SK-N-MC (cell line): Measurements from ENCODE around the gene GSKIP.
A peak's percentile ranks its signal among the peaks of the same experiment; 100 is the strongest.

ENCODE experiments used
- DNase-seq: peaks from one replicate; pipeline ENCODE4 v3.0.0-alpha.2; 2011; ENCODE audit warnings: low read depth, low spot score
- H3K27ac ChIP-seq: fragments of 200-600 bp; sonication (generic); 2 replicates; pipeline ENCODE4 v1.5.1; 2016; ENCODE audit warnings: mixed run types
- H3K36me3 ChIP-seq: fragments of 200-600 bp; sonication (generic); 2 replicates; pipeline ENCODE4 v1.6.1; 2017; ENCODE audit warnings: antibody characterized with exemption, low read length, mixed read lengths; ENCODE audit not compliant: insufficient read depth
- H3K4me3 ChIP-seq: fragments of 200-600 bp; sonication (generic); 2 replicates; pipeline ENCODE4 v1.5.1; 2016
- H3K9ac ChIP-seq: fragments of 200-600 bp; sonication (generic); 2 replicates; pipeline ENCODE4 v1.8.0; 2017; ENCODE audit warnings: mixed run types, mixed read lengths; ENCODE audit not compliant: insufficient read length
- H3K9me3 ChIP-seq: fragments of 200-600 bp; sonication (generic); 2 replicates; pipeline ENCODE4 v1.6.1; 2017; ENCODE audit warnings: low read depth, mild to moderate bottlenecking, antibody characterized with exemption, low read length, moderate library complexity, mixed read lengths
- EZH2 ChIP-seq: fragments of 200-600 bp; sonication (generic); IDR thresholded peaks from one replicate; pipeline ENCODE4 v1.6.1; 2017; ENCODE audit warnings: antibody characterized with exemption
- FOXP2 ChIP-seq: optimal IDR thresholded peaks from 2 replicates; pipeline ENCODE3; 2011; ENCODE audit warnings: mild to moderate bottlenecking, moderate library complexity; ENCODE audit not compliant: insufficient read depth; ENCODE audit errors: extremely low read length, control extremely low read depth
- POLR2AphosphoS5 ChIP-seq: IDR thresholded peaks from 2 replicates; pipeline ENCODE4 v1.6.1; 2012; ENCODE audit warnings: mild to moderate bottlenecking, low read depth, low read length, borderline replicate concordance

The GSKIP gene

GRCh38 chr14:96416292-96416691 lies 53.0 kb downstream of the GSKIP start:
- no peak for TF ChIP-seq EZH2
- no peak for TF ChIP-seq POLR2AphosphoS5
- no peak for TF ChIP-seq FOXP2
- no peak for DNase-seq
- no peak overlapping the region for H3K27ac ChIP-seq

DNA sequence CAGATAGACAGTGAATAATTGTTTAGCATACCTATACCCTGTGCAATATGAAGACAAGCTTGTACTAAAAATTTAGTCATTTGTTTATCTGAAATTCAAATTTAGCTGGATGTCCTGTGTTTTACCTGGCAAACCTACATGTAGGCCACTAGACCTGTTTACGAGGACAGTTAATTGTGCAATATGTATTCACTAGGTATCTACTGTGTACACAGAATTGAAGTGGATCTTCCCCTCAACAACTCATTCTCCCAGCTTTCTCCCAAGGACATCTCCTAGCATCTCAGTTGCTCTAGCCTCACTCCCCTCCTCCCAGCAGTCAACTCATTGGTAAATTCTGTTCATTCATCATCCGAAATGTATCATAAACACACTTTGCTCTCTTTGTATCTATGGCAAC lies 53.9 kb downstream of the GSKIP start:
- H3K4me3 ChIP-seq, result no peak overlapping the region
- DNase-seq, result no peak
- no peak overlapping the region for H3K9ac ChIP-seq
- TF ChIP-seq POLR2AphosphoS5, result no peak
- no peak for TF ChIP-seq EZH2
- TF ChIP-seq FOXP2, result no peak
- no peaks in the 10 kb centered on the region for H3K36me3 ChIP-seq
- no peak overlapping the region for H3K27ac ChIP-seq
- no peaks in the 10 kb centered on the region for H3K9me3 ChIP-seq

More at GRCh38 chr14:96416292-96416691, 53.0 kb downstream of the GSKIP start:
- Histone ChIP-seq H3K36me3 (no peaks in the 10 kb centered on the region), H3K9ac (no peak overlapping the region), H3K4me3 (no peak overlapping the region), H3K9me3 (no peaks in the 10 kb centered on the region)

GRCh38 chr14:96418075-96418474 lies 54.7 kb downstream of the GSKIP start:
- no peak overlapping the region for H3K27ac ChIP-seq
- no peak for DNase-seq
- H3K4me3 ChIP-seq, result no peak overlapping the region
- H3K36me3 ChIP-seq, result no peaks in the 10 kb centered on the region
- TF ChIP-seq POLR2AphosphoS5, result no peak
- TF ChIP-seq FOXP2, result no peak
- no peak for TF ChIP-seq EZH2
- no peaks in the 10 kb centered on the region for H3K9me3 ChIP-seq
- no peak overlapping the region for H3K9ac ChIP-seq

GRCh38 chr14:96421236-96421635 lies 57.9 kb downstream of the GSKIP start:
- Histone ChIP-seq H3K9me3 (no peaks in the 10 kb centered on the region), H3K4me3 (no peak overlapping the region), H3K36me3 (no peaks in the 10 kb centered on the region), H3K9ac (no peak overlapping the region), H3K27ac (no peak overlapping the region)
- TF ChIP-seq FOXP2 (no peak), POLR2AphosphoS5 (no peak), EZH2 (no peak)
- no peak for DNase-seq

DNA sequence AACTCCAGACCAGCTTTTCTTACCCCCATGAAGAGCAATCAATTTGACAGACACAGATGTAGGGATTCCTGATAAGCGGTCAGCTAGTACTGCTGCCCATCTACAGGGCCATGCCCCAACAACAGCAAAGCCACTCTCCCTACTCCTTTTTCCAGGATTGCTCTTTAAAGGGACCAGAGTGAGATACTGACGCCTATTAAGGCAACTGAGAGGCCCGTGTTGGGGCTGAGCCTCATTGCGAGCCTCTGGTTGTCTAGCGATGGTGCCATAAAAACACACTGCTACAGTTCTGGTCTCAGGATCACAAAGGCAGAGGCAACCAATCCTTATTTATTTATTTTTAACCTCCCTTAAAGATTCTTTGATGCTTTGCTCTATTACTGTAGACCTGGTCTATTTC lies 59.7 kb downstream of the GSKIP start:
- H3K36me3 ChIP-seq, result no peaks in the 10 kb centered on the region
- TF ChIP-seq FOXP2, result no peak
- TF ChIP-seq POLR2AphosphoS5, result no peak
- TF ChIP-seq EZH2, result no peak
- no peaks in the 10 kb centered on the region for H3K9me3 ChIP-seq
- H3K9ac ChIP-seq, result no peak overlapping the region
- no peak overlapping the region for H3K27ac ChIP-seq
- H3K4me3 ChIP-seq, result no peak overlapping the region
- no peak for DNase-seq

GRCh38 chr14:96423446-96424108 lies 60.3 kb downstream of the GSKIP start:
- H3K9ac ChIP-seq, result no peak overlapping the region
- no peak overlapping the region for H3K4me3 ChIP-seq
- no peaks in the 10 kb centered on the region for H3K36me3 ChIP-seq
- H3K27ac ChIP-seq, result no peak overlapping the region
- DNase-seq, result no peak
- H3K9me3 ChIP-seq, result no peaks in the 10 kb centered on the region
- no peak for TF ChIP-seq FOXP2
- TF ChIP-seq POLR2AphosphoS5, result no peak
- no peak for TF ChIP-seq EZH2

DNA sequence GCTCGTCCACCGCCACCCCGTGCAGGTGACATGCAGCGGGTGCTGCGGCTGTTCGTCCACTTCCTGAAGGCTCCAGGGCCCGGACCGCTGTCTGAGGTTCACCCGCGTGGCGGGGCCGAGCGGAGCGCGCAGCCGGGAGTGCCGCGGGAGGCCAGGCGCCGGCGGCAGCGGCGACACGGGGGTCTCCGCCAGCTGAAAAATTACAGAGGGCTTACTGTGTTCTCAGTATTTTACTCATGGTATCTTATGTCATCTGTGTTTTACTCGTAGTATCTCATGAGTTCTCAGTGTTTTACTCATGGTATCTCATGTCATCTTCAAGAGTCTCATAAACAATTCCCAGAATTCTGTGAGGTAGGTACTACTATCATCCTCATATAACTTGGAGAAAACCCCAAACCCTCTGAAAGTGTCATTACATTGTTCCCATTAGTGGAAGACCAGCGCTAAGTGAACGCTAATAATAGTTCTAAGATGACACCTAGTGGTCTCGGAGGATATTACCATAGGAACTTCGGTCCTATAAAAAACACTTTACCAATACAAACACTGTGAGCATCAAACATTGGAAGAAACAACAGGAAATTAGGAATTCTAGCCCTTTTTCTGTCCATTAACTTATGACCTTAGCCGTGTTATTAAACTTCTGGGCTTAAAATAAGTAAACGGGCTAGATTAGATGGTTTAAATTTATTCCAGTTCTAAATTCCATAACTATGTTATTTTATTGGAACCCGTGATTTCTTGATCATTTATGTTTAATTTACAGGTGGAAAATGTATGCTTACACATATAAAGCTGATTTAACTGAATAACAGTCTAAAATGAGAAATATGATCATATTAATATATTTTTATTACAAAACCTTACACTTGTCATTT lies 61.0 kb downstream of the GSKIP start:
- no peak for TF ChIP-seq EZH2
- no peak overlapping the region for H3K27ac ChIP-seq
- H3K9ac ChIP-seq, result no peak overlapping the region
- peak; percentile 73 for DNase-seq
- no peaks in the 10 kb centered on the region for H3K9me3 ChIP-seq
- no peak overlapping the region for H3K4me3 ChIP-seq
- no peaks in the 10 kb centered on the region for H3K36me3 ChIP-seq

- DNase-seq, result no peak
- no peaks in the 10 kb centered on the region for H3K9me3 ChIP-seq
- H3K27ac ChIP-seq, result no peak overlapping the region
- H3K36me3 ChIP-seq, result no peaks in the 10 kb centered on the region
- no peak overlapping the region for H3K9ac ChIP-seq
- no peak overlapping the region for H3K4me3 ChIP-seq
- TF ChIP-seq EZH2 (no peak), POLR2AphosphoS5 (no peak), FOXP2 (no peak)
Observed at GRCh38 chr14:96434040-96434439, 70.7 kb downstream of the GSKIP start.
